ENCODE data around the gene ABI1.
"Not testable (repeated sequence)": the region's sequence is repeated elsewhere in the genome, so short reads cannot be mapped to it uniquely, and the experiment has no call there.

ABI1 gene

DNA sequence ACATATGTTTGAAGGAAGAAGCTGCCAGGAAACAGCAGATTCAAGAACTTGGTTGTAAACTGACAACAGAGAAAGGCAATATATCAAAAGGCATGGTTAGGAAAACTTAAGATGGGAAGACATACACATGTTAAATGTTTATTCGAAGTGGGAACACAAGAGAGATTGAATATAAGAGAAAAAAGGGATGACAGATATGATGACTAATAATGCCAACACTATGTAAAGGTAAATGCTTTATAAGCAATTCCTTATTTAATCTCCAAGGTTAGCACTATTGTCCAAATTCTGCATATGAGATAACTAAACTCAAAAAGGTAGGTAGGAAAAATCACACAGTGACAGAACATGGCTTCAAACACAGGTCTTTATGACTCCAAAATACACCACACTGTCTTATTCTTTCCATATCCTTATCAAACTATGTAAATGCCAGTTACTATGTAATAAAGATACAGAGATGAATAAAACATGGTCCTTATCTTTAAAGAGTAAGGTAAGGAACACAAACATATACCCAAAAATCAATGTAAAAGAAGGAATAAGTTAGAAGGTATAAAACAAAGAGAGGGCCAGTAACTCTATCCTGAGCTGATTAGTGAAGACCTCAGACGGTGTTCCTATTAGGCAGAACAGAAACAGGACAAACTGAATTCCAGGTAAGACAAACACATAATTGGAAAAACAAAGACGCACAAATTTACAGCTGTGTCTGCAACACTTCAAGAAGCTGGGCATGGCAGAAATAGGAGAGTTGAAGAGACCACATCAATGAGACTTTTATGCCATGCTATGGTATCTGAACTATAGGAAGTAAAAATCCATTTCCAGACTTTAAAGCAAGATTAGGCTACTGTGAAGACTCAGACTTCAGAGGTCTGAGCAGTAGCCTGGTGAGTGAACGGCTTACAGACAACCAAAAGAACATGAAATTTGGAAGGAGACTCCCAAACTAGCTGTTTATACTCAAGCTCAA lies 56.1 kb downstream of the ABI1 start:
- DNase-seq (ENCODE audit: low spot score), result no peak

DNA sequence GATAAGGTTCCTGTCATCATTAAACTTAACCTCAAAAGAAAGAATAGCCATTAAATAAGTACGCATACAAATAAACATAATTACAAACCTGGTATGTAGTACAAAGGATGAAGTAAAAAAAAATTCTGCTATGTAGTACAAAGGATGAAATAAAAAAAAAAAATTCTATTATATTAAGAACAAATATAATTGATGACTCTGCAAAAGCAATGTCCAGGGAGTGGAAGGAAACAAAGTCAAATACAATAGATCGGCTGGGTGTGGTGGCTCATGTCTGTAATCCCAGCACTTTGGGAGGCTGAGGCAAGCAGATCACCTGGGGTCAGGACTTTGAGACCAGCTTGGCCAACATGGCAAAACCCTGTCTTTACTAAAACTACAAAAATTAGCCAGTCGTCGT lies 56.9 kb downstream of the ABI1 start:
- DNase-seq (ENCODE audit: low spot score), result no peak

DNA sequence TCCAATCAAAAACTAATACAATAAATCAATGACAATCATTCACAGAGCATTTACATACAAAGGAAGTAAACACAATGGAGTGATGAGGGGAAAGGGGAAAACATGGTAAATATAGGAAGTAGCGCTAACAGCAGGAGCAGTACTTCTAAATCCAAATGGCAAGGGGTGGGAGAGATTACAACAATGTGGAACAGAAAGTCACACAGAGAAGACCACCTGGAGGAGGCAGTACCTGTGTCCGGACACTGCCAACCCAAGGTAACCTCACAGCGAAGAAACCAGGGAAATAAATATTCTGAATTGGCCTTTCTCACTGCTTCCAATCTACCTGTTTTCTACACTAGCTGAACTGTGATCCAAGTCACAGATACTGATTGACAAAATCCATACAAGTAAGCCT lies 58.2 kb downstream of the ABI1 start:
- no peak for DNase-seq (ENCODE audit: low spot score)

DNA sequence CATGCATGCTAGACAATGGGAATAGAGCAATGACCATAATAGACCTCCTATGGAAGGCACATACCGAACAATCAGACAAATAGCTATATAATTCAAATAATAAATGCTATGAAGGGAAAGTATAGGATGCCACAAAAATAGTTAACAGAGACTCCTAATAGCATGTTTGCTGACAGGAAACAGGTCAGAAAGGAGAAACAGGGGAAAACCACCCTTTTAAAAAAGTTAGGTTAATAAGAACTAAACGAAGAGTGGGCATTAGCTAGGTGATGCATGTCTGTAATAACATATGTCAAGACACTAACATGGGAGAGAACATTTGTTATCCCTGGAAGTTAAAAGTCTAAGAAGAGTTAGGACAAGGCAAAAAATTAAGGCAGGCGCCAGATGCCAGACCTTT lies 58.9 kb downstream of the ABI1 start:
- DNase-seq (ENCODE audit: low spot score), result no peak

DNA sequence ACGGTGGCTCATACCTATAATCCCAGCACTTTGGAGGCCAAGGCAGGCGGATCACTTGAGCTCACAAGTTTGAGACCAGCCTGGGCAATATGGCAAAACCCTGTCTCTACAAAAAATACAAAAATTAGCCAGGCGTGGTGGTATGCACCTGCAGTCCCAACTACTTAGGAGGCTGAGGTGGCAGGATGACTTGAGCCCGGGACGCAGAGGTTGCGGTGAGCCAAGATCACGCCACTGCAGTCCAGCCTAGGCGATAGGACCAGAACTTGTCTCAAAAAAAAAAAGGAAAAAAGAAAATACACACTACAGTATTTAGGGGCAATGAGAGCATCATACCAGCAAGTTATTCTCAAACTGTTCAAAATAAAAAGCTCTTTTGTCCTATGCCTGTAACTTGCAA lies 59.5 kb downstream of the ABI1 start:
- DNase-seq (ENCODE audit: low spot score), result no peak

DNA sequence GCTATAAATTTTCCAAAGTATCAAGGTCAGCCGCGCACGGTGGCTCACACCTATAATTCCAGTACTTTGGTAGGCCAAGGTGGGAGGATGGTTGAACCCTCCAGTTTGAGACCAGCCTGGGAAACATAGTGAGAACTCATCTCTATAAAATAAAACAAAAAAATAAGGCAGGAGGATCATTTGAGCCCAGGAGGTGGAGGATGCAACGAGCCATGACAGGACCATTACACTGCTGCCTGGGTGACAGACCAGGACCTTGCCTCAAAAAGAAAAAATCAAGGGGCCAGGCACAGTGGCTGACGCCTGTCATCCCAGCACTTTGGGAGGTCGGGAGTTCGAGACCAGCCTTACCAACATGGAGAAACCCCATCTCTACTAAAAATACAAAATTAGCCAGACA lies 60.3 kb downstream of the ABI1 start:
- no peak for DNase-seq (ENCODE audit: low spot score)

DNA sequence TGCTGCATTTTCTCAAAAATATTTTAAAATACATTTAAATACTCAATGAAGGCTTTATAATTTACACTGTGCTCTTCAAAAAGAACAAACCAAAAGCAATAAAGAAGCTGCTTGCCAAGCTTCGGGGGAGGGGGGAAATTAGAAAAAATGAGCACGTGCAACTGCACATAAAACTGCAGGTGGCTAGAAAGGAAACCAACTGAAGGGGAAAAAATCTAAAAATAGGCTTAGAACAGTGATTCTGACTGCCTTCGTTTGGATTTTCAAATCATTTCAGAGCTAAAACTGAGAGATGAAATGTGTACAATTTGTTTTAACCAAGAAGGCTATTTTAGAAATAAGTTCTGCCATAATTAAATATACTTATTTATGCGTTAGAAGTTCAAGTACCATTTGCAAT lies 61.4 kb downstream of the ABI1 start:
- DNase-seq (ENCODE audit: low spot score), result no peak

DNA sequence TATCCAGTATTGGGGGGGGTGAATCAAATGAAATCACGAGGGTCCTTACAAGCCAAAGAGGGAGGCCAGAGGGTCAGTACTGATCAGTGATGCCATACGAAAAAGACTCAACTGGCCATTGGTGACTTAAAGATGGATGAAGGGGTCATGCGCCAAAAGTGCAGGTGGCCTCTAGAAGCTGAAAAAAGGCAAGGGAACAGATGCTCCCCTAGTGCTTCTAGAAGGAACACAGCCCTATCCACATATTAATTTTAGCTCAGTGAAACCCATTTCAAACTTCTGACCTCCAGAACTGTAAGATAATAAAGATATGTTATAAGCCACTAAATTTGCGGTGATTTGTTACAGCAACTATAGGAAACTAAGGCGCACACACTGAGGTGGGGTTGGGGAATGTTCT lies 62.5 kb downstream of the ABI1 start:
- no peak for DNase-seq (ENCODE audit: low spot score)

DNA sequence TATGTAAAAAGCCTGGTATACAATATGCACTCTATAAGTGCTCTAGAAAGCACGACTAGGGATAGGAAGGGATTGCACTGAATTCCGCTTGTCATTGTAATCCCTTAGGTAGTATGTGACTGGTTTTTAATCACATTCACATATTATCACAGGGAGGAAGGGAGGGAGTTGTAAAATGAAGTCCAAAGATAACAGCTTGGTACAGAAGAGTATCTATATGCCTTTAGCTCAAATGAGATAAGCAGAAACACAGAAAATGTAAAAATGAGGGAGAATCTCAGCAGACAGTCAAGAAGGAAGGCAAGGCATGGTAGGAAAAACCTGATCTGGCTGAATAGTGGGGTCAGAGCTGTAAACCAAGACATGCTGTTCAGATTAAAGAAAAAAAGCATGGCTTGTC lies 63.4 kb downstream of the ABI1 start:
- no peak for DNase-seq (ENCODE audit: low spot score)

DNA sequence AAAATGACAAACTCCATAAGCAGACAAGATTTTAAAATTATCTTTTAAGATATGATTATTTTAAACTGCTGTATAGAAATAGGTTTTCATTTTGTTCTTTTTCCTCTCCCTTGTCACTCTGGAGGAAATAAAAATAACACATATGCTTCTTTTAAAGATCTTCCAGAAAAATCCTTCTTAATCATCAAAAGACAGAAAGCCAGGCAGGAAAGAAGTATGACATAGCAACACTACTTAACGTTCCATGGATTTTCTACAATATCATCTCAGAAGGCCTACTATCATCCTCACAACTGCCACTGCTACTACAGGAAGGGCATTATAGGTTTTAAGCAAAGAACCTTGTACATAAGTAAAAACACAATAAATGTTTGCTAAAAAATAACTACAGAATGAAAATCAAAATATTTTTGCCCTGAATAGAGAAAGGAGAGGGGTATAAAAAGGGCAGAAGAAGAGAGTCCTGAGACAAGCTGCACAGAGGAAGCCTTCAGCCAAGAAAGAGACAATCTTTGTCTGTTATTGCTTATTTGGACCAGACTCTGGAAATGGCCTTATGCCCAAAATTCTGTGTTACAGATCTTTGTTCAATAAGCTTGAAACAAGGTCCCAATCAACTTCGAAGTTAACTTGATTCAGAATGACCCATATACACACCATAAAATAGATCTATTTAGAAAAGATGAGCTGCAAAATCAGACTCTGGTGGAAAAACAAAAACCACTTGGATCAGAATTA lies 67.8 kb downstream of the ABI1 start:
- DNase-seq (ENCODE audit: low spot score), result no peak

DNA sequence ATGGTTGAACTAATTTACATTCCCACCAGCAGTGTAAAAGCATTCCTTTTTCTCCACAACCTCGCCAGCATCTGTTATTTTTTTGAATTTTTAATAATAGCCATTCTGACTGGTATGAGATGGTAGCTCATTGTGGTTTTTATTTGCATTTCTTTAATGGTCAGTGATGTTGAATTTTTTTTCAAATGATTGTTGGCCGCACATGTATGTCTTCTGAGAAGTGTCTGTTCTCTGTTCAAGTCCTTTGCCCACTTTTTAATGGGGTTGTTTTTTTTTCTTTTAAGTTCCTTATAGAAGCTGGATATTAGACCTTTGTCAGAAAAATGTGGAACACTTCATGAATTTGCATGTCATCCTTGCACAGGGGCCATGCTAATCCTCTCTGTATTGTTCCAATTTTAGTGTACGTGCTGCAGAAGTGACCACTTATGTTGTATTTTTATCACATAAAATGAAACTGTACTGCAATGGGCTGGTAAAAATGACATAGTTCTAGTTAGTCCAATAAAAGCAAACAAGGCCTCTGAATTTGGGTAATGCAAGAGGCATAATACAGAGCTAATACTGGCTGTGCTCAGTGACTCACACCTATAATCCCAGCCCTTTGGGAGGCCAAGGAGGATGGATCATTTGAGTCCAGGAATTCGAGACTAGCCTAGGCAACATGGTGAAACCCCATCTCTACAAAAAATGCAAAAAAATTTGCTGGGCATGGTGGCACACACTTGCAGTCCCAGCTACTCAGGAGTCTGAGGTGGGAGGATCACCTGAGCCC lies 70.3 kb downstream of the ABI1 start:
- DNase-seq (ENCODE audit: low spot score), result no peak

DNA sequence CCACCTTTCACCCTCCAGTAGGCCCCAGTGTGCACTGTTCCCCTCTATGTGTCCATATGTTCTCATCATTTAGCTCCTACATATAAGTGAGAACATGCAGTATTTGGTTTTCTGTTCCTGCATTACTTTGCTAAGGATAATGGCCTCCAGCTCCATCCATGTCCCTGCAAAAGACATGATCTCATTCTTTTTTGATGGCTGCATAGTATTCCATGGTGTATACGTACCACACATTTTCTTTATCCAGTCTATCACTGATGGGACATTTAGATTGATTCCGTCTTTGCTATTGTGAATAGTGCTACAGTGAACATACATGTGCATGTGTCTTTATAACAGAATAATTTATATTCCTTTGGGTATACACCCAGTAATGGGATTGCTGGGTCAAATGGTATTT lies 71.0 kb downstream of the ABI1 start:
- DNase-seq (ENCODE audit: low spot score), result not testable (repeated sequence)

DNA sequence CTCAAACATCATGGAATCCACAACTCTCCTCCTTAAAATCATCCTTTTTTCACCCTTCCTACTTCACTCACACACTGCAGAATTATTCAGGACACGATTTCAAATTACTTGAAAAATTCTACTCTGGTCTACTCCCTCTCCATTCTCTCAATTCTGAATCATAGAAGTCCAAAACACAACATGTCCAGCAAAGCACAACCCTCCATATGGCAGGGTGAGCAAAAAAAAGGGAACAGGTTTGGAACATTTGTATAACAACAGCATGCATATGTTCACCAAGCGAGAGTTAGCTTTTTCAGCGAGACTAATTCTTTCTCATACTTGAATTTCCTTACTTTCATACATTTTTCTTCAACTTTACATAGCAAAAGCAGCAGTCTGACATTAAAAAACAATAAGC lies 73.4 kb downstream of the ABI1 start:
- DNase-seq (ENCODE audit: low spot score), result no peak

DNA sequence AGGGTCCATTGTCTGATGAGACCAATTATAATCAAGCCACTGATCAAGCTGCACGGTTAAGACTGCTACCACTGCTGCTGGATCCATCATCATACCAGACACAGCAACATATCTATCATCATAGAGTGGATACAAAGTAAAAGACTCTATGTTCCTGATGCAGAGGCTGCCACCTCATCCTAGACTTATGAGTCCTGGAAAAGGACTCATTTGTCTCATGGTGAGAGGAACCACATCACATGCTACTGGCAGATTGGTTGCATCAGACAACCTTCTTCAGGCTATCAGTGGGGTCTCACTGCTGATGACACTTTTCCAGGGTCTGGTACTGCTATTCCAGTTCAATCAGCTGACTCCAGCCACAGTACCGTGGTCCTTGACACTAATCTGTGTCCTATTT lies 79.0 kb downstream of the ABI1 start:
- no peak for DNase-seq (ENCODE audit: low spot score)

DNA sequence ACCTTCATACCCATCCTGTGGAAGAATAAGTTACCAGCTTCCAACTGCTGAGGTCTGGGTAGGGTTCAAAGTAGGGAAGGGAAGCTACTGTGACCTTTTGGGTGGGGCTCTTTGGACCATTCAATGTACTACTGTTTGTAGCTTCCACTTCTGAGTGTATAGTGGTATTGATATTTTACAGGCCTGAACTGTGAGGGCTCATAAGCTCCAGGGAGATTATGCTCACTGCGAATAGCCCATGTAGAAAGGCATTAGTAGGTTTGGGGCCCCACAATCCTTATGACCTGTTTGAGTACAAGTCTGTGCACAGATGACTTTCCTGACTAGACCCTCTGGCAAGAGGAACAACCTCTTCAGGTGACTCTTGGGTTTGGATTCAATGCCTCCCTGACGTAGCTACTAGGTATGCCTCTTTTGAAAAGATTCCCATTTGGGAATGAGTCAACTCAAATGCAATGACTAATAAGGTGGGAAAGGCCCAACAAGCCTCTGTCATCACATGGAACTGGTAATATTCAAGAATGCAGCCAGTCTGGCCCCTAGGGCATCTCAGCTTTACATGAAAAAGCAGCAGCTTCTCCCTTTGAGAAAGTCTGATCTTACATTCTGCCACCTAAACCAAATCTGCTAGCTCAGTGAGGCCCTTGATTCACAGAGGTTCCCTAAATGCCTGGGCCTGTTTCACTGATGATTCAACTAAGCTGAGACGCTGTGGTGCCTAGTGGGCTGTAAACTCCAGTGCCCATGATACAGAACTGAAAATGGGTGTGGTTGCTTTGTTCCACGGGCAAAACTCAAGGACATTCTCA lies 79.8 kb downstream of the ABI1 start:
- DNase-seq (ENCODE audit: low spot score), result no peak

DNA sequence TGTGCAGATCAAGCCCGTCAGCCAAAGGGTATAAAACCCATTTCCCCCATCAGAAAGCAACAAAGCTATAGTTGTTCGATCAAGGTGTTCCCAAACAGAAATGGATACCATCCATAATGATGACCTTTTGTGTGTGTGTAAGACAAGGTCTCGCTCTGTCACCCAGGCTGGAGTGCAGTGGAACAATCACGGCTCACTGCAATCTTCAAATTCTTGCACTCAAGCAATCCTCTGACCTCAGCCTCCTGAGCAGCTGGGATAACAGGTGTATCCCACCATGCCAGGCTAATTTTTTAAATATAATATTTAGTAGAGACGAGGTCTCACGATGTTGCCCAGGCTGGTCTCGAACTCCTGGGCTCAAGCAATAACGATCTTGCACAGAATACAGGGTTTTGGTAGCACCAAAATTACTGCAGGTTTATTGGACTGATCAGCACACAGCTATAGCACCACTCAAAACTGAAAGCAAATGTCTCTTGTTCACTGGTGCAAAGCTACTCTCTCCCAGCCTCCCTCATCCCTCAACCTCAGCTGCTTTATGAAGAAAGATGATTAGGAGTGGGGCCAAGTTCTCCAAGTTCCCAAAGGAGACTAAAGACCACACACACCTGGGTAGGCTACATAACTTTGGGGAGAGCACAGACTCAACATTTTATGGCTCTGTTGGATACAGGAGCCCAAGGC lies 80.5 kb downstream of the ABI1 start:
- DNase-seq (ENCODE audit: low spot score), result no peak

DNA sequence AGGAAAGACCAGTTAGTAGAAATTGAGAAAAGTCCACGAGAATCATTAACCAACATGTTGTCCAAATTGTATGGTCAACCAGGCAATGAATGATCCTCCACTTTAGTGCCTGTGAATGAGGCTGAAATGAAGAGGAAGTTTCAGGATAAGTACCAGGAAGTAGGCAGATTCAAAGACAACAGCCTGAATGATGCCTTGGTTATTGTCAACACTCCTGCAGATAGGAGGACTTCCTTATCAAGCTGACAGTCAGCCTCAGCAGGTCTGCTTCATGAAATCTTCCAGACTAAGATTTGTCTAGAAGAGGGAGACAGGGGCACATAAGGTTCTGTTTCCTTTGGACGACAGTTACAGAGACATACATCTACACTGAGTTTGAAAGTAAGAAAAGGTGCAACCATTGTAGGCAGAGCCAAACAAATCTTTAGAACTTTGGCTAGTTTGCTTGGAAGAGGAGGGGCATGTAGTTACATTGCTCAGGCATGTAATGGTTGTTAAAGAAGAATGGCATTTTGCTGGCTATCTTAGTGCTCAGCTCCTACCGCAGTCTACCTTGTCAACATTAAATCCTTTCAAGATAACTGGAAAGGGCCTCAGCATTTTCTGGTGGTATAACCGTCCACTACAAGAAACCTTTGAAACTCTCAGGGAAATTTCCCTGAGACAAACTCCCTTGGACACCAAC lies 81.4 kb downstream of the ABI1 start:
- DNase-seq (ENCODE audit: low spot score), result no peak

DNA sequence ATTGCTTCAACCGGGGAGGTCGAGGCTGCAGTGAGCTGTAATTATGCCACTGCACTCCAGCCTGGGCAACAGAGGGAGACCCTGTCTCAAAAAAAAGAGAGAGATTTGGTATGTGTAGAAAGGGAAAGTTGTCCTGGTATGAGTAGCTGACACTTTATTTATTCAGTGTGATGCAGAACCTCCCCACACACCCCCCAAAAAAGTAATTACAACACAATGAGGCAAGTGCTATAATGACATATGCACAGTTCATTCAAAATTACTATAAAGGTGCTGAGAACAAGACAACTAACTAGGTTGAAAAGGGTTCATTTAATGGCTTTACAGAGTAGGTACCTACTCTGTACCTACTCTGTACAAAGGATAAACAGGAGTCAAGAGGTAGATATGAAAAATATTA lies 83.1 kb downstream of the ABI1 start:
- DNase-seq (ENCODE audit: low spot score), result no peak

DNA sequence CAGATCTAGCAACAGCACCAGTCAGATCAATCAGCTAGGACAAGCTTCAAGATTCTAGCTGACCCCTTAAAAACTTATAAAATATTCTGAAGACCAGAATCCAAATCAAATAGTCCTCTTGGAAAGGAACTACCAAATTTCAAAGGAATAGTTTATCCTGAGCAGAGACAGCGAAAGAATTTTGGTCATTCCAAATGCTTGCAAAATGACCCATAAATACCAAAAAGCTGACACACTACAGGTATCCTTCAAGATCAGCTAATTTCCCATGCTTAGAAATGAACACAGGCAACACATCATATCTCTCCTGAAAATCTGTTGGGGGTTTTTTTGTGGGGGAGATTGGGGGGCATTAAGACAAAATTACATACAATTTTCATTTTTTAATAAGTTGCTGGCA lies 84.5 kb downstream of the ABI1 start:
- no peak for DNase-seq (ENCODE audit: low spot score)

DNA sequence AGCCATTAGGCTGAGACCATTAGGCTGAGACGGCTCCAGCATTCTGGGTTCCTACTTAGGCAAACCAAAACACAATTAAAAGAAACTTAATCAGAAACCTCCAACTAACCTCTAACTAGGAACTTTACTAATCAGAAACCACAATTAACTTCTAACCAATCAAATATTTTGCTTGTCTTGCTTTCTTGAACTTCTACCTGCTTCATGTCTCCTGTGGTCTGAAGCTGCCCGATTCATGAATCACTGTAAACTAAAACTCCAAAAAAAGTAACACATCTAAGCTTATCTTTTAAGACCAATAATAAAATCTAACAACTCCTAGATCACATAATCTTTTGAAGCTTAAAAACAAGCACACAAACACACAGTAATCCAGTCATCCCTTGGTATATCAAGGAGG lies 87.1 kb downstream of the ABI1 start:
- no peak for DNase-seq (ENCODE audit: low spot score)

DNA sequence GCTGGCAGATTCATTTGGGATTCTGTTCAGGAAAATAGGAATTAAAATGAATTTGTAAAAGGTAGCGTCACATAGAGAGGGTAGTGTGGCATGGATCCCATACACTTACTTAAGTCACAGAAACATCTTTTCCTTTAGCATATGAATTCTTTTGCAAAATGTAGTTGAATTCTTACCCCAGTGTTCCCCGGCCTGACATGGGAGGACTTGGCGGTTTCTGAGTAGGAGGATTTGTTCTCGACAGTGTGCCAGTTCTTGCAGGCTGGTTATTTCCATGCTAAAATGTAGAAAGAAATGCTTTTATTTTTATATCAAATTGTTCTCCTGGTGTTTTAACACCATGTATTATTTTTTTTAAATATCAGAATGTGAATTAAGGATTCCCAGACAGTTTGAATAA lies 90.7 kb downstream of the ABI1 start:
- no peak for DNase-seq (ENCODE audit: low spot score)
